Stimulated activated naive B cell treated with anti-CD40 and anti-IgM and Interleukin-4, amounts not matched to agents 10 μg/mL and 1 μg/mL and 100 μg/mL, for 72 hours (primary cell): ENCODE results near the gene STARD13.

ENCODE experiments used
- ATAC-seq, 2 donors: fragments of 150-1000 bp; cut with Tn5 transposase; replicated peaks; 2 replicates each; pipeline ENCODE4 v1.10.0; 2021; ENCODE audit warnings: moderate library complexity in 1 of 2
- DNase-seq: peaks from one replicate; pipeline ENCODE4 v3.0.0; 2021
- H3K27ac Mint-ChIP-seq: one replicate; pipeline ENCODE4 v1.8.0; 2022; ENCODE audit warnings: mild to moderate bottlenecking, mixed read lengths
- H3K27me3 Mint-ChIP-seq, 2 donors: one replicate each; pipeline ENCODE4 v1.8.0; 2022; ENCODE audit warnings: mixed read lengths in 2 of 2
- H3K36me3 Mint-ChIP-seq, 2 donors: one replicate each; pipeline ENCODE4 v1.8.0; 2022; ENCODE audit warnings: mixed read lengths in 2 of 2, mild to moderate bottlenecking in 1 of 2
- H3K4me1 Mint-ChIP-seq, 2 donors: one replicate each; pipeline ENCODE4 v1.8.0; 2022; ENCODE audit warnings: mixed read lengths in 2 of 2, mild to moderate bottlenecking in 1 of 2
- H3K4me3 Mint-ChIP-seq, 2 donors: one replicate each; pipeline ENCODE4 v1.8.0; 2022; ENCODE audit warnings: mild to moderate bottlenecking in 2 of 2, mixed read lengths in 2 of 2, moderate library complexity in 1 of 2
- H3K9me3 Mint-ChIP-seq, 2 donors: one replicate each; pipeline ENCODE4 v1.8.0; 2022; ENCODE audit warnings: mixed read lengths in 2 of 2, mild to moderate bottlenecking in 1 of 2

STARD13 gene

DNA sequence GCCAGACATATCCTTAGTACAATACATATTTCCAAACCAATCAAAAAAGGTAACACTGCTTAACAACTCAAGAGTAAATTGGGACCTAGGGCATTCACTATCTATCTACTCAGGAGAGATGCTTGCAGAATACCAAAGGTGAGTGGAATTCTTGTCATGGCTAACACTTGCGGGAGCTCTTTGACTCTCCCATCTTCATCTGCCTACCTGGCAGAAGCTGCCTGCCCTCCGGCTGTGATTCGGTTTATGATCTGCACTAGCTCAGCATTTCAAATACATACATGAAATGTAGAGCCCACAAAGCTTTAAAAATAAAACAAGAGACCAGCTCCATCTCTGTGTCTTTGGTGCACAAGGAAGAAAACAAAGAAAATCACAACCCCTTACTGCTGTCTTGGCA lies 127.3 kb downstream of the STARD13 start:
- peaks cover 9 to 11% of the 10 kb centered on the region in 2 donors for H3K9me3 Mint-ChIP-seq
- DNase-seq (no peak), ATAC-seq (no peak)
- H3K4me1 Mint-ChIP-seq, result no peaks in the 10 kb centered on the region
- H3K27me3 Mint-ChIP-seq, result no peaks in the 10 kb centered on the region
- H3K4me3 Mint-ChIP-seq, result no peak overlapping the region
- H3K27ac Mint-ChIP-seq, result no peak overlapping the region
- H3K36me3 Mint-ChIP-seq, result peaks cover 0 to 4% of the 10 kb centered on the region in 2 donors

DNA sequence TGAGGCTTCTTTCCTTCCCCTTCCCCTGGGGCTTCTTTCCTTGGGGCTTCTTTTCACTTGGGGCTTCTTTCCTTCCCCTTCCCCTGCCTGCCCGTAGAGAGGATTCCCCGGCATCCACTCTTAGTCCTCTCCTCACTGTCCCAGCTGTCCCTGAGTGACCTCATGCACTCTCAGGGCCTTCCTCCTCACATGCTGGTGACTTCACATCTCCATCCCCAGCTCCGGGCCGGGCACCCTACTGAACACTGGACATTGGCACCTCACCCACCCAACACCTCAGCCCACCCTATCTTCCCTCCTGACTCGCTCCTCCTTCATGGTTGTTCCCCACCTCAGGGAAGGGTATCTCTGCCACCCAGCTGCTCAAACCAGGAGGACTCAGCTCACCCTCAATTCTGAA lies 130.6 kb downstream of the STARD13 start:
- Mint-ChIP-seq H3K36me3 (no peaks in the 10 kb centered on the region), H3K27me3 (peaks cover 0 to 9% of the 10 kb centered on the region in 2 donors), H3K9me3 (no peaks in the 10 kb centered on the region), H3K4me3 (no peak overlapping the region), H3K27ac (no peak overlapping the region), H3K4me1 (no peaks in the 10 kb centered on the region)
- DNase-seq (no peak), ATAC-seq (no peak)

DNA sequence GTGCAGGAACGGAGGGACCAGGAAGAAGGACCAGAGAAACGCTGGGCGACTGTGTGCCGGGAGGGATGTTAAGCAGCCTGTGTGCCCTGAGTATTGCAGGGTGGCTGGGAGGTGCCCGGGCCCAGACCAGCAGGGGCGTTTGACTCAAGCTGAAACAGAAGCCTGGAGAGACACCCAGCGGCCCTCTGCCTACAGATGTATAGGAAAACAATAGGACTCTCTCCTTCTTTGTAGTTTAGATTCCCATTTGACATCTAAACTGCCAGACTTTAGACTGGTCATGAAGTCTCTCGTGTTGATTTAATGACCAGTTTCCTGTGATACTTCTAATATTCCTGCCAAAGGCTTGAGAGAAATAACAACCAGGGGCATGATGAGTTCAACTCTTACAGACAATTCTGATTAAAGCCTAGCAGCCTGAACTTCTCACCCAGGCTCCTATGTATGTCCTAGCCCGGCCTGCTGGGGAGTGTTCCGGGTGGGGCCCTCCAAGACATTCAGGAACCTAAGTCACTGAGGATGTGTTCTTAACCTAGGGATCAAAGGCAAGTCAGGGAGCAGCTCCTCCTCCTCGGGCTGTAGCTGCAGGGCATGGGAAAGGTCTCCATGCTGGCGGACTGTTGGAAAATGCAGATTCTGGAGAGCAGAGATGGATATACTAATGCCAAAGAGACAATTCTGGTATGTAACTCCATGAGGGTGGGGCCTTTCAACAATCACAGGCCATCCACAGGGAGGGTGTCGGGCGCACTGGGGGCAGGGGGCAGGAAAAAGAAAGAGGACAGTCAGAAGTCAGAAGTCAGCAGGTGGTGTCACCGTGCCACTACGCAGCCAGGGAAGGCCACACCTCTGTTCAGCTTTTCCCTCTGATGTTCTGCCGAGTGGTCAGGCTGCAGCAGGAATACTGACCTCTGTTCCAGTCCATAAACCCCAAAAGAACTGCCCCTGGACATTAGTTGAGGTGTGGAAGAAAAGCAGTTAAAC lies 131.8 kb downstream of the STARD13 start:
- Mint-ChIP-seq H3K27me3 (peaks cover 3 to 9% of the 10 kb centered on the region in 2 donors), H3K9me3 (no peaks in the 10 kb centered on the region), H3K4me3 (no peak overlapping the region), H3K4me1 (no peaks in the 10 kb centered on the region), H3K27ac (no peak overlapping the region), H3K36me3 (no peaks in the 10 kb centered on the region)
- DNase-seq (no peak), ATAC-seq (no peak)

DNA sequence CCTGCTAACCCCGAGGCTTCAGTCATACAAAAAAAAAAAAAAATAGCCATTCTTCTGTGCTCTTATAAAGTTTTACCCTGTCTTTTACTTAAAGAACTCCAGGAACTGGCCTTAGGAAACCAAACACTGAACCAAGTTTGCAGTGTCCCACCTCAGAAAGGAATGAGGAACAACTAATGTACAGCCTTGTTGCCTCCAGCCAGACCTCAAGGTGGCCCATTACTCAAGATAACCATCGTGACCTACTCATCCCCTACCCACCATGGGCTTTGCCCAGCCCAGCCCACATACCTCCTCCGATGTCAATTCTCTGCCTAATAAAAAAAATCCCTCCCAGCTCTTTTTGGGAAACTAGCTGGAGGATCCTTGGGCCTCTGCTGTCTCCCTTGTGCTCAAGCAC lies 133.2 kb downstream of the STARD13 start:
- Mint-ChIP-seq H3K9me3 (peaks cover 0 to 3% of the 10 kb centered on the region in 2 donors), H3K4me3 (no peak overlapping the region), H3K27me3 (peaks cover 5 to 9% of the 10 kb centered on the region in 2 donors), H3K4me1 (no peaks in the 10 kb centered on the region), H3K36me3 (peaks cover 0 to 4% of the 10 kb centered on the region in 2 donors), H3K27ac (no peak overlapping the region)
- no peak for ATAC-seq
- DNase-seq, result no peak

DNA sequence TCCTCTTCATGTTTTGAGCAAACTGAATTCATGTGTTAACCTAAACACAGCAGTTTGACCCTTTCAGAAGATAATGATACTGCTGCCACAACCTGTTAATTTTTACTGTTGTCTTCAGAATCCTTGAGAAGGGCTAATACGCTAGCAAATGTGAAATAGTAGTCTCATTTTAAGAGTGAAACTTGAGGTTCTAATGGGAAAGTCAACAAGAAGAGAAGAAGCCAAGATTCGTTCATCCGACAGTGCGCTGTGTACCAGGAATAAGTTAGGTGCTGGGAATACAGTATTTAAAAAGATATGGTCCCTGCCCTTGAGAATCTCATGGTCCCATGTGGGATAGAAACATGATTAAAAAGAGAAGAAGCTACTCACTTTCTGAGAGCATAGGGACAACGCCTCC lies 134.9 kb downstream of the STARD13 start:
- DNase-seq (no peak), ATAC-seq (no peak)
- Mint-ChIP-seq H3K27me3 (peaks cover 5 to 9% of the 10 kb centered on the region in 2 donors), H3K36me3 (peaks cover 0 to 5% of the 10 kb centered on the region in 2 donors), H3K4me3 (no peak overlapping the region), H3K27ac (no peak overlapping the region), H3K4me1 (peaks cover 3 to 5% of the 10 kb centered on the region in 2 donors), H3K9me3 (peaks cover 0 to 4% of the 10 kb centered on the region in 2 donors)

DNA sequence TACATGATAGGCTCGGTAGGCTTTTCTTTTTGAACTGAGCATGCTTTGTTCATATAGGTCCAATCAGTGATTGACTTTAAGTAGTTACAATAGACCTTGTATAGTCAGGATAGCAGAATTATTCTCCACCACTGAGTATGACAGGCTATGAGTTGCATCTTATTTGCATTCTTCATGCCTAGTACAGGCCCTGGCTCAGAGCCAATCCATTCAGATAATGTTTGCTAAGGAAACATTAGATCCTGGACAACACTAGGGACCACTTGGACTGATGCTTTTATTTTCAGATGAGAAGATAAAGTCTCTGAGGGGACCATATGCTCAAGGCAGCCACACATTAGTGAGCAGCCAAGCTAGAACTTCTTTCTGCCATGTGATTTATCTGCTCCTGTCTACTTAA lies 135.4 kb downstream of the STARD13 start:
- Mint-ChIP-seq H3K36me3 (peaks cover 0 to 5% of the 10 kb centered on the region in 2 donors), H3K4me1 (peaks cover 4 to 5% of the 10 kb centered on the region in 2 donors), H3K9me3 (peaks cover 0 to 4% of the 10 kb centered on the region in 2 donors), H3K27ac (no peak overlapping the region), H3K27me3 (peaks cover 5 to 9% of the 10 kb centered on the region in 2 donors), H3K4me3 (no peak overlapping the region)
- ATAC-seq, result no peak
- no peak for DNase-seq

DNA sequence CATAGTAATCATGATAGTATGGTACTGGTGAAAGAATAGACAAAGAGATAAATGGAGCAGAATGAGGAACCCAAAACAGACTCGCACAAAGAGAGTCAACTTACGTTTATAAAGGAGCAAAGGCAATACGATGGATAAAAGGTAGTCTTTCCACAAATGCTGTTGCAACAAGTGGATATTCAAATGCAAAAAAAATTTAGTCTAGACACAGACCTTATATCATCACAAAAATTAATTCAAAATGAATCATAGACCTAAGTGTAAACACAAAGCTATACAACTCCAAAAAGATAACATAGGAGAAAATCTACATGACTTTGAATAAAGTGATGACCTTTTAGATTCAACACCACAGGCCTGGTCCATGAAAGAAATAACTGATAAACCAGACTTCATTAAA lies 137.7 kb downstream of the STARD13 start:
- Mint-ChIP-seq H3K4me3 (no peak overlapping the region), H3K27me3 (peaks cover 9 to 12% of the 10 kb centered on the region in 2 donors), H3K9me3 (peaks cover 0 to 4% of the 10 kb centered on the region in 2 donors), H3K4me1 (peaks cover 5 to 6% of the 10 kb centered on the region in 2 donors), H3K36me3 (peaks cover 0 to 5% of the 10 kb centered on the region in 2 donors), H3K27ac (no peak overlapping the region)
- ATAC-seq (no peak), DNase-seq (no peak)

DNA sequence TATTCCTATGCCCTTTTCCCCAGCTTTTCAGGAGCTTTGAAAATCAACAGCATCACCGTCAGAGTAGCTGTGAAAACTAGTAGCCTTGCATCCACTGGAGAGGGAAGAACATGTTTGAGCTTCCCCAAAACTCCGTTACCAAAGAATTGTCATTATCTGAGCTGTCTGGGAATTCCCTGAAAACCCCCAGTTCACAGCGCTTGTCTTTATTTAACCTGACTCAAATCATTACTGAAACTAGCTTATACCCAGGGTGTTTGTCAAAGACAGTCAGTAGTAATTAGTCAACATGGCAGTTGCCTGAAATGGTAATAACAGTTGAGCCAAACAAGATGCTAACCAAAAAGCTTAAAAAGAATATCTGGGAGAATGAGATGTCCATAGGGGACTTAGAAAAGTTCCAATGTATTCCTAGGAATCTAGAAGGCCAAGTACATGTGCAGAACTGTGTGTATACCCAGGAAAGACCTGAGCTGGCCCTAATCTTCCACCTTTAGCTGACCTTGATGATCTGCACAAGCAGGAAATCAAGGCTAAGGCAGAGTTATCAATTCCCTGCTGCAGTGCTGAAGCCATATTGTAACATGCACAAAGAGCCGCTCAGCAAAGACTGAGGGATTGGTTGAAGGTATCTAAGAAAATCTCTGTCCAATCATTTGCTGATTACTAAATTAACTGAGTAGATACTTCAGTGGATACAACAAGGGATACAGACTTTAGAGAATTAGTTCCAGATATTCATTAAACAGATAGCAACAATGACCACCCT lies 138.5 kb downstream of the STARD13 start:
- ATAC-seq (peak; percentile 97), DNase-seq (peak; percentile 56)
- Mint-ChIP-seq H3K4me1 (peaks cover 5 to 6% of the 10 kb centered on the region in 2 donors), H3K4me3 (peak overlapping the region in 1 of 2 donors; percentile 28), H3K27ac (peak overlapping the region; percentile 82), H3K27me3 (peaks cover 9 to 12% of the 10 kb centered on the region in 2 donors), H3K36me3 (peaks cover 0 to 5% of the 10 kb centered on the region in 2 donors), H3K9me3 (peaks cover 0 to 4% of the 10 kb centered on the region in 2 donors)

DNA sequence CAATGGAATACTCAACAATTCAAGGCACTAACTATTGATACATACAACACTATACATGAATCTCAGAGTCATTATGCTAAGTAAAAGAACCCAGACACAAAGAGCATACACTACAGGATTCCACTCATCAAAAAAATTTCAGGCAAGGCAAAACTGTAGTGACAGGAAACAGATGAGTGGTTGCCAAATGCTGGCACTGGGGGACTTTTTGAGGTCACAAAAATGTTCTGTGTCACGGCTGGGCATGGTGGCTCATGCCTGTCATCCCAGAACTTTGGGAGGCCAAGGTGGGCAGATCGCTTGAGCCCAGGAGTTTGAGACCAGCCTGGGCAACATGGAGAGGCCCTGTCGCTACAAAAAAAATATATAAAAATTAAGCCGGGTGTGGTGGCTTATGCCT lies 139.9 kb downstream of the STARD13 start:
- peak overlapping the region in 1 of 2 donors; percentile 5 for H3K4me3 Mint-ChIP-seq
- peak overlapping the region; percentile 25 for H3K27ac Mint-ChIP-seq
- H3K36me3 Mint-ChIP-seq, result peaks cover 0 to 5% of the 10 kb centered on the region in 2 donors
- H3K9me3 Mint-ChIP-seq, result peaks cover 0 to 4% of the 10 kb centered on the region in 2 donors
- H3K27me3 Mint-ChIP-seq, result peaks cover 0 to 12% of the 10 kb centered on the region in 2 donors
- peaks cover 5 to 6% of the 10 kb centered on the region in 2 donors for H3K4me1 Mint-ChIP-seq
- DNase-seq (no peak), ATAC-seq (peak in 1 of 2 donors; percentile 16)

DNA sequence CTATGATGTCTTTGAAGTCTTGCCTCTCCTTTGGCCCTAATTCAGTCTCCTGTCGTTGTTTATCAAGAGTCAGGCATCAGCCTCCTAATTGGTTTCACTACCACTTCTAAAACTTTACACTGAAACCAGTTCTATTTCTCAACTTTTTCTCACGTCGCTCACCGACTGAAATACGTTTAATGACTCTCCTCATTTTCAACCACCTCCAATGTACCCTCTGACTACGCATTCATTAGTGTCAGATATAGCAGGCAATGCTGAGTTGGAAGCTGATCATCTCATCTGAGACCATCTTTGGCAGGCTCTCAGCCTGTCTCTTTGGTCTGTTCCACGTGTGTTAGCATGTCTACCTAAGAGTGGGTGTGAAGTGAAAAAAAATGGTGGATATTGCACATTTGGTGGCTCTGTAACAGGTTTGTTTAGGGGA lies 141.2 kb downstream of the STARD13 start:
- ATAC-seq (no peak), DNase-seq (no peak)
- H3K4me1 Mint-ChIP-seq, result peaks cover 5 to 6% of the 10 kb centered on the region in 2 donors
- H3K36me3 Mint-ChIP-seq, result peaks cover 0 to 5% of the 10 kb centered on the region in 2 donors
- H3K4me3 Mint-ChIP-seq, result no peak overlapping the region
- peaks cover 0 to 12% of the 10 kb centered on the region in 2 donors for H3K27me3 Mint-ChIP-seq
- peak overlapping the region; percentile 26 for H3K27ac Mint-ChIP-seq
- peaks cover 0 to 4% of the 10 kb centered on the region in 2 donors for H3K9me3 Mint-ChIP-seq

DNA sequence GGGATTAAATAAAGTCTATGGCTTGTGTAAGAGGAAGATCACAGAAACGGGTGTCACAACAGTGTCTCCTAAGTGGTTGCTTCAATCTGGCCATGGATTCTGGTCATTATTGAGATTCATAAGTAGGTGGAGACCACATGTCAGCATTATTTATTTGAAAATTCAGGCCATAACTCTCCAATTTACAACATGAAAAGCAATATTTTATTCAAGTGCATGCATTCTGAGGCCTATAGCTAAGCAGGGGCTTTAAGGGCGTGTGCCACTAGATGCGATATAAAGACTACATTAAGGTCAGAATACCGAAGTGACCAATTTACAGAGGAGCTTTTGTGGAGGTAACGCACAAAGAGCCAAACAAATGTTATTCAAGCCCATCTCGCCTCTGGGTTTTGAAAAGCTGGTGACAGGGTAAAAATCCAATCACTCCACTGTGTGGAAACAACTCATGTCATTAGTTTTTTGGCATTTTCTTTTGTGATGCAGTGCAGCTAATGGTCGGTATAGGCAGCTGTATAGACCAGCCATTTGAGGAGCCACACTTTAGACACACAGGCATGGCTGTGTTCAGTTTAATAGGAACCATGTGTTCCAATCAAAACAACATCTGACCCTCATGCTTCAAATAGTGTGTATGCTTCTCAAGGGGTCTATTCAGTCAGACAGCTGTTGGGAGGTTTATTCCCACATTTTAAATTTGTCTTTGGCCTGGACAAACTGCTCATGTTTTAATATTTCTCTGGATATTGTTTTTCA lies 145.6 kb downstream of the STARD13 start:
- Mint-ChIP-seq H3K4me3 (no peak overlapping the region), H3K27me3 (peaks cover 0 to 11% of the 10 kb centered on the region in 2 donors), H3K4me1 (peaks cover 0 to 2% of the 10 kb centered on the region in 2 donors), H3K27ac (no peak overlapping the region), H3K9me3 (peaks cover 4 to 6% of the 10 kb centered on the region in 2 donors), H3K36me3 (peaks cover 0 to 4% of the 10 kb centered on the region in 2 donors)
- DNase-seq (no peak), ATAC-seq (no peak)

DNA sequence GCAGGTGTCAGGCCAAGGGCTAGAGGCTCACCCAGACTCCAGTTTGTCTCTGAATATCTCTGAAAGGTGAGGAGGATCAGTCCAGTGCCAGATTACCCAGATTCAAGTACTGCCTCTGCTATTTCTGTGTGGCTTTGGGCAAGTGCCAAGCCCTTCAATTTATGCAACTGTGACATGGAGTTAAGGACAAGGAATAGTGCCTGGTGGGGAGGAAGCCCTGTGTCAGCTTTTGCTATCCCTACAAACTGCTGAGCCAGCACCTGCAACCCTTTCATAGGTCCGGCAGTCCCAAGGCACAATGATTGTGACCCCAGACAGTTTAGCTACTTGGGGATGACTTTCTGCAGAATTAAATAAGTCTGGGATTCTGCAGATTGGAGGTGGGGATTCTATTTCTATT lies 146.4 kb downstream of the STARD13 start:
- DNase-seq (no peak), ATAC-seq (no peak)
- H3K27me3 Mint-ChIP-seq, result peaks cover 0 to 7% of the 10 kb centered on the region in 2 donors
- peaks cover 0 to 4% of the 10 kb centered on the region in 2 donors for H3K36me3 Mint-ChIP-seq
- no peaks in the 10 kb centered on the region for H3K4me1 Mint-ChIP-seq
- no peak overlapping the region for H3K27ac Mint-ChIP-seq
- H3K4me3 Mint-ChIP-seq, result no peak overlapping the region
- H3K9me3 Mint-ChIP-seq, result peaks cover 4 to 6% of the 10 kb centered on the region in 2 donors

DNA sequence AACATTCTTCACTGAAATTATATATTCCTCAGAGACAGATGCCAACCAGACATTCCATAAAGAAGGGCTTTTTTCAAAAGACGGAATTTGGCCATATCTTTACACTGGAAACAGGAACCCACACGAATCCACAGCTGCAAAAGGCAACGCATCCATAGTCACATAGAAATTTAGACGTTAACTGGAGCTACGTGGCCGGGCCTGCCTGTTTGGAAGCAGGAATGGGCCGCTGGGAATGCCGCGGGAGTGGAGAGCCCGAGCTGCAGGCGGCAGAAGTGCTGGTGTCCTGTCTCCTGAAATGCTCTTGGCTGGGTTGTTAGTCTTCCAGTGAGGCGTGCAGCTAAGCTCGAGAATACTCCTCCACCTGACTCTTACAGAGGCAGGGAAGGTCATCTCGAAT lies 147.1 kb downstream of the STARD13 start:
- no peak for DNase-seq

More for the DNA sequence above, 147.1 kb downstream of the STARD13 start:
- Mint-ChIP-seq H3K9me3 (peaks cover 4 to 6% of the 10 kb centered on the region in 2 donors), H3K27me3 (peaks cover 0 to 3% of the 10 kb centered on the region in 2 donors), H3K27ac (no peak overlapping the region), H3K36me3 (peaks cover 0 to 4% of the 10 kb centered on the region in 2 donors), H3K4me1 (no peaks in the 10 kb centered on the region), H3K4me3 (no peak overlapping the region)
- no peak for ATAC-seq
